Measurements from ENCODE around the gene TMEM167B.
"Not testable (repeated sequence)": the region's sequence is repeated elsewhere in the genome, so short reads cannot be mapped to it uniquely, and the experiment has no call there.

TMEM167B gene

DNA sequence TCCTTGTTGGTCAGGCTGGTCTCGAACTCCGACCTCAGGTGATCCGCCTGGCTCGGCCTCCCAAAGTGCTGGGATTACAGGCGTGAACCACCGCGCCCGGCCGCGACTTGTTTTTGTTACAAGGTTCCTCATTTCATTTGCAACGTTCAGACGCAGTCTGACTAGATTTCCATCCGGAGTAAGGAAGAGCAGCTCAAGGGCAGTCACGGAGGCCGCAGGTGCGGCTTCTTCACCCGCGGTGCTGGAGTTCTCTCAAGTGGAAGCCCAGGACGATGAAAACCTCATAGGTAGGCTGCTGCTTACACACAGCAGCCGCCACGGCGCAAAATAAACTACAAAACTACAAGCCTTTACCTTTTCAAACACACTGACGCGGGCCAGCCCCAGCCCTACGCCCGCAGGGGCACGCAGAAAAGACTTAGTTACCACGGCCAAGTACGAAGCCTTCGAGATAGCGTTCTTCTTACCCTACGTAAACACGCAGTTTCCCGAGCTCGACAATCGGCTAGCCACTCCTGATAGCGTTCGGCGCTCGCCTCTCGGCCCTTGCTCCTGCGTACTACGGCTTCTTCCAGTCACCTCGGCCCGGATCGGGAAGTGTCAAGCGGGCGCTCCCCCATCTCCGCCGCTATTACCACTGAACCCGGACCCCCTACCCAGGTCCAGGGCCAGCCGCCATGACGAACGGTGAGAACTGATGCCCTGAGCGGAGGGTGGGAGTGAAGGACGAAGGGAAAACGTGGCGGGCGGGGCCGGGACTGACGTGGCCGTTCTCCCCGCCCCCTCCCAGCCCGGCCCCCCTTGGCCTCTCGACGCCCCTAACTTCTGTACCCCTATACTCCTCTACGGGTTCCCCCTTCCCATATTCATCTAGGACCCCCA lies at the start of gene TMEM167B:
Gene TMEM167B, plus strand, starts transcription at position 569 of the 882 bp plus-strand sequence. Its CDS starts 109 bp downstream, at position 678.
- peak; percentile 95 for DNase-seq

DNA sequence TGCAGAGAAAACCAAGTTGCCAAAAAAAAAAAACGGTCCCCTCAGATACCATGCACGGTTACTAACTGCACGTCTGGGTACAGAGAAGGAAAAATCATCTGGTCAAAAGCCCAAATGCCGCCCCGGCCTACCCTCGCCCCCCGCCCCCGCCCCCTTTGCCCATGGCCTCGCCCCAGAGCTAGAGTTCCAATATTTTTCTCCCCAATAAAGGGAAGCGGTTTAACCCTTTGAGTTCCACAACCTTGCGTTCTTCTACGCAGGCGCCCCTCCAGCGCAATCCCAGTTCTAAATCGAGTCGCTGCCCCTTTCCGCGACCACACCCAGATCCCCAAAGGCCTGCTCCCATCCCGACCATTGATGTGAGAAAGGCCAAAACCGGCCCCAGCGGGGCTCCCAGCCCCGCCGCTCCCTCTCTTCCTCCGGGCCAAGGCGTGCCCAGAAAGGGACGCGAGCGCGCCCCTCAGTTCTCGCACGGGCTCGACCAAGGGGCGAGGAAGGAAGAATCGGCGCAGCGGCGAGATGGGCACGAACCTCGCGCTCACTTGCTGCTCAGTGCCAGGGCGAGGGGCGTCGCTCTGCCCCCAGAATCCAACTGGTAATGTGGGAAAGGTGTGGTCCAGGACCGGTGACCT lies 49.5 kb upstream of the TMEM167B start:
- DNase-seq, result peak; percentile 33

DNA sequence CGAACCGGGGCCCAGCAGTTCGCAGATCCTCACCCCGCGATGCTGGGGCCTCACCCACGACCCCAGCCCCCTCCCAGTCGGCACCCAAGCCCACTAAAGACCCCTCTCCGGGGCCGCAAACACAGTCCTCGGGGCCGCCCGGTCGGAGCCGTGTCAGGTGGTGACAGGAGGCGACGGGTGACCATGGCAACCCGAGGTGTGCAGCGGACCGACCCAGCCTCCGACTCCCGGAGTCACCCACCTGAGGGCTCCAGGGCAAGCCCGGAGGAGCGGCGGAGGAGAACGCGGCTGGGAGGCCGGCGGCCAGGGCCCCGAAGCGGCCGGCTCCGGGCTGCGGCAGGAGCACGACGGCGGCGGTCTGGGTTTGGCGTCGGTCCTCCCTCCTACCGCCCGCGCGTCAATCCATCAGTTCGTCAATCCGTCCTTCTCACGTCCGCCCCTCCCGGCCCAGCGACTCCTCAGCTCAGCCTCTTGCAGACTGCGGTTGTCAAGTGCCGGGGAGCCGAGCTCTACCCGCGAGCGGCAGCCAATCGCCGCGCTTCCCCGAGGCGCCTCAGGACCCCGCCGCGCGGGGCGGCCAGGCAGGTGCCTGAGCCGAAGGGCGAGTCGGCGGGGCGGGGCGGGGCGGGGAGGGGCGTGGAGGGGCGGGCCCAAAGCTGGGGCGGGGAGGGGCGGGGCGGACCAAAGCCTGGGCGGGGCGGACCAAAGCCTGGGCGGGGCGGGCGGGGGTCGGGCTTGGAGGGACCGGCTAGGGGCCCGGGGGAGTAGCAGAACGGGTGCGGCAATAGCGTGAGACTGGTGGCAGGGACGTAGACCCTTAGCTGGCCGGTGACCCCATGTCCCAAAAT lies 48.7 kb upstream of the TMEM167B start, which contains the start of gene WDR47:
Gene WDR47, minus strand, starts transcription at position 482 of the 848 bp plus-strand sequence. CDS start 18,590 bp downstream, outside the sequence.
- peak; percentile 93 for DNase-seq

DNA sequence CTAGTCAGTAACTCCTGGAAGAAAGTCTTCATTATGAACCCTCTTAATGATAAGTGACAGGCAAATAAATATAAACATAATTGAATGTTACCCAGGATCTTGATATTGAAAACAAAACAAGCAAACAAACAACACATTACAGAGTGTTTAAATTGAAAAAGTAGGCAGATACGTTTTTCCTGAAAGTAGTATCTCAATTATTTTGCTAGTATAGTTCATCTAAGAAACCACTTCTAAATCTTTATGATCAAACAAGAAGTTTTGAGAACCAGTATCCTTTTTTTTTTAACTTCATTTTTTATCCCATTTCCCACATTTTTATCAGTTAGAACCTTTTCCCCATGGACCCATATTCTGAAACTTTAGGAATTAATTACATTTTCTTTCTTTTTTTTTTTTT lies 45.0 kb upstream of the TMEM167B start:
- DNase-seq, result no peak

DNA sequence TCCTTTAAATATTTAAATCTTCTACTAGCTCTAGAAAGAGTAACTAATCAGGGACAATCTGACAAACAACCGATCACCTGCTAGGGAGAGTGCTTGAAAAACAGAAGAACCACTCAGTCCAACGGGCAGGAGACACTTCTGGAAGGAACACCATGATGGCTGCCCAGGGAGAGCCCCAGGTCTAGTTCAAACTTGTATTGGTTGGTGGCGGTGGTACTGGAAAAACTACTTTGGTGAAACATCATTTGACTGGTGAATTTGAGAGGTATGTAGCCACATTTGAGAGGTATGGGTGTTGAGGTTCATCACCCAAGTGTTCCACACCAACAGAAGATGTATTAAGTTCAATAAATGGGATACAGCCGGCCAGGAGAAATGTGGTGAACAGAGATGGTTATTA lies 43.9 kb upstream of the TMEM167B start:
- no peak for DNase-seq

DNA sequence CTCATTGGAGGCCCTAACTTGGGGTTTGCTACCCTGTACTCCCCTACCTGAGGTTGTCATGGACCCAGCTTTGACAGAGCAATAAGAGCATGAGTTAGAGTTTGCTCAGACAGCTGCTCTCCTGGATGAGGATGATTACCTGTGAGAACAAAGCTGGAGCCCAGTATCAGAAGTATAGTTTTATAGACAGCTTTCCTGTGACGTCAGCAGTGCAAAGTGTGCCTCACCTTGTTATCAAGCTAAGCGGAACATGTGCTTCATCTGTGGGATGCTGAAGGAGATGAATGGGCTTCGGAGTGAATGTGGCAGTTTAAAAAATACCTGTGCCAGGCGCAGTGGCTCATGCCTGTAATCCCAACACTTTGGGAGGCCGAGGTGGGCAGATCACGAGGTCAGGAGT lies 43.2 kb upstream of the TMEM167B start:
- DNase-seq, result no peak

DNA sequence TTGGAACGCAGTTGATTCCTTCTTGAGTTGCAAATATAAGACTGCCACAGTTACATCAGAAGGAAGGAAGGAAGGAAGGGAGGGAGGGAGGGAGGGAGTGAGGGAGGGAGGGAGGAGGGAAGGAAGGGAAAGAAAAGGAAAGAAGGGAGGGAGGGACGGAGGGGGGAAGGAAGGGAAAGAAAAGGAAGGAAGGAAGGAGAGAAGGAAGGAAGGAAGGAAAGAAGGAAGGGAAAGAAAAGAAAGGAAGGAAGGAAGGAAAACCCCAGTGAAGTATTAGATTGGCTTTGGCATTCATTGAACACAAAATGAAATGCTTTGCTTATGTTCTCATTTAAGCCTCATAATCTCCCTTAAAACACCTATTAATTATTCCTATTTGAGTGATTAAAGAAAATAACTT lies 42.2 kb upstream of the TMEM167B start:
- DNase-seq, result no peak

DNA sequence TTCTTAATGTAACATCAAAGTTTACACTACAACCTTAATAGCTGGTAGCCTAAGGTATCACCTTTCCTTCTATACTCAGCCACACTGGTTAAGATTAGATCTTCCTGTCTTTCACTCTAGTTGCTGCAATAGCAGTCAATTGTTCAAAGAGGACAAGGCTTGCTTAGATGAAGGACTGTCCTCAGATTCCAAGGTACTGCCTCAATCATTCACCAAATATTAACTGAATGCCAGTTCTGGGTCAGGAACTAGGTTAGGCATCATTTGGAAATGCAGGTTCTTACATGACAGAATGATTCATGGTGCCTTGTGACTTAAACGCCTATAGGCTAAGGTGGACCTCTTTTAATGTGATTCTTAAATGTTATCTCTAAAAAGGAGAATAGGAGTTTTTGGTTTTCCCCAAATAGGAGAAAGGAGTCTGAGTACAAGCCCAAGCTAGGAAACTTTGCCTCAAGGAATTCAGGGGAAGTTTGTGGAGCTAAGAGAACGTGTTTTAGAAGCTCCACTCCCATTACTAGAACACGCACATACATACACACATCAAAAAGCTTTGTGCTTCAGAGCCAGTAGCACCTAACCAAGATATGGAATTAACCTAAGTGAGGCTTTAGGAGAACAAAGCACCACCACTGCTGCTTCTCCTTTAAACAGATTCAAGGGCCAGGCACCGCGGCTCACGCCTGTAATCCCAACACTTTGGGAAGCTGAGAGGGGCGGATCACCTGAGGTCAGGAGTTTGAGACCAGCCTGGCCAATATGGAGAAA lies 40.2 kb upstream of the TMEM167B start:
- no peak for DNase-seq

DNA sequence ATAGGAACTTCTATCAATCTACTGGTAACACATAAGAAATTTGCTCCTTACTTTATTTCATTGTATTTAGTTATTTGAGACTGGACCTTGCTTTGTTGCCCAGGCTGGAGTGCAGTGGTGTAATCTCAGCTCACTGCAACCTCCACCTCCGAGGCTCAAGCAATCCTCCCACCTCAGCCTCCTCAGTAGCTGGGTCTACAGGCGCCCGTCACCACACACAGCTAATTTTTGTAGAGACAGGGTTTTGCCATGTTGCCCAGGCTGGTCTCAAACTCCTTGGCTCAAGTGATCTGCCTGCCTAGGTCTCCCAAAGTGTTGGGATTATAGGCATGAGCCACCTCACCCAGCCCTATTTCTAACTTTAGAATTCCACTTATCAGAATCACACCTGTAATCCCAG lies 38.4 kb upstream of the TMEM167B start:
- not testable (repeated sequence) for DNase-seq

DNA sequence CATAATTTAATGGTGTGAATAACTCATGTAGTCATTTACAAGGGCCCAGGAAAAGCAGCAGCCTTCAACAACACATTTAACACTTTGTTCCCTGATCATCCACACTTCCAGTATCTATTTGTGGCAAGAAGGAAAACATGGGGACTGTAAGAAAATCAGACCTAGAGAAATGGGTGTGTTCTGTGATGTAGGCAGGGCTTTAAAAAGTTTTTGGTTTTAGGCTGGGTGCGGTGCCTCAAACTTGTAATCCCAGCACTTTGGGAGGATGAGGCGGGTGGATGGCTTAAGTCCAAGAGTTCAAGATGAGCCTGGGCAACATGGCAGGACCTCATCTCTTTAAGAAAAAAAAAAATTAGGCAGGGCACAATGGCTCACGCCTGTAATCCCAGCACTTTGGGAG lies 34.5 kb upstream of the TMEM167B start:
- no peak for DNase-seq

DNA sequence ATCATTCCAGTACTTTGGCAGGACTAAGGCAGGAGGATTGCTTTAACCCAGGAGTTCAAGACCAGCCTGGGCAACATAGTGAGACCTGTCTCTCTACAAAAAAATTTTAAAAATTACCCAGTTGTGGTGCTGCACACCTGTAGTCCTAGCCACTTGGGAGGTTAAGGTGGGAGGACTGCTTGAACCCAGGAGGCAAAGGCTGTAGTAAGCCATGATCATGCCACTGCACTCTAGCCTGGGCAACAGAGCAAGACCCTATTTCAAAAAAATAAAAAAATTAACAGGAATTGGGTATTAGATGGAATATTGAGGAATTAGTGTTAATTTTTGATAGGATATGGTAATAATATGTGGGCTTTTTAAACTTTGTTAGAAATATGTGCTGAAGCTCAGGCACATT lies 31.5 kb upstream of the TMEM167B start:
- DNase-seq, result no peak

DNA sequence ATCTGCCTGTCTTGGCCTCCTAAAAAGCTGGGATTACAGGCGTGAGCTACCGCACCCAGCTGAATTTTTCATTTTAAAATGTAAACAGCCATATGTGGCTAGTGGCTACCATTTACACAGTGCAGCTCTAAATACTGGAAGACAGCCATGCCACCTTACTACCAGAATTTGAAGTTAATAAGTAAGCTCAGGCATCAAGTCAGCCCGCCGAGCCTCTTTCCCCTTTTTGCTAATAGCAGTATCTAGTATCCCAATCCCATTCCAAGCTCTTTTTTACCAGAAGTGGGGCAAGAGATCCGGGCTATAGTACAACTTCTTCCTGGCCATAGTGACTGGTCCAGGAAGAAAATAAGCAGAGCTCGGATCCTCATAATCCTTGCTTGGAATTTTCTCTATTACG lies 29.9 kb upstream of the TMEM167B start:
- no peak for DNase-seq

DNA sequence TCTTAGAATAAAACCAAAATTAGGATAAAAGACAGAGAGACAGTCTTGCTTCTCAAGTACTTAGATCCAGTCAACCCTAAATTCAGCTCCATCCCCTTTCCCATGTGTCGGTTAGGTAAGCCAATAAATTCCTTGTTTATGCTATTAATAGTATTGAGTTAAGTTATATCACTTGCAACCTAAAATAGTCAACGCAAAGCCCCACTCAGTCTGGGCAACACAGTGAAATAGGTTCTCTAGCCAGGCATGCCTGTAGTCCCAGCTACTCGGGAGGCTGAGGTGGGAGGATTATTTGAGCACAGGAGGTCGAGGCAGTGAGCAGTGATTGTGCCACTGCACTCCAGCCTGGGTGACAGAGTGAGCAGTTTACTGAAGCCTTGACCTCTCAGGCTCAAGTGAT lies 29.4 kb upstream of the TMEM167B start:
- DNase-seq, result no peak

DNA sequence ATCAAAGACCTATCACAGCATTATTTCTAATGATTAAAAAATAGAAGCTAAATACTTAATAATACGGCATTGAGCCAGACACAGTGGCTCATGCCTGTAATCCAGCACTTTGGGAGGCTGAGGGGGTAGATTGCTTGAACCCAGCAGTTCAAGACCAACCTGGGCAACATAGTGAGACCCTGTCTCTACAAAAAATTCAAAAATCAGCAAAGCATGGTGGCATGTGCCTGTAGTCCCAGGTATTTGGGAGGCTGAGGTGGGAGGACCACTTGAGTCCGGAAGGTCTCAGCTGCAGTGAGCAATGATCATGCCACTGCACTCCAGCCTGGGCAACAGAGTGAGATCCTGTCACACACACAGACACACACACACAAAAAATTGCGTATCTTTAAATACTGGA lies 25.4 kb upstream of the TMEM167B start:
- no peak for DNase-seq

DNA sequence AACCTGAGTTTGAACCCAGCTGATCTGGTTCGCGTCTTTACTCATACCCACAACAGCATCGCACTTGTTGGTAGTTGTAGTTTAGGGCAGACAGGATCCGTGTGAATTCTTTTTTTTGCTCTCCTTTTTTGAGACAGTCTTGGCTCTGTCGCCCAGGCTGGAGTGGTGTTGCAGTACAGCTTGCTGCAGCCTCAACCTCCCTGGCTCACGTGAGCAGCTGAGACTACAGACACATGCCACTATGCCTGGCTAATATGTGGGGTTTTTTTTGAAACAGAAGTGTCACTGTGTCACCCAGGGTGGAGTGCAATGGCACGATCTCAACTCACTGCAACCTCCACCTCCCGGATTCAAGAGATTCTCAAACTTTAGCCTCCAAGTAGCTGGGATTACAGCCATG lies 22.7 kb upstream of the TMEM167B start:
- no peak for DNase-seq

DNA sequence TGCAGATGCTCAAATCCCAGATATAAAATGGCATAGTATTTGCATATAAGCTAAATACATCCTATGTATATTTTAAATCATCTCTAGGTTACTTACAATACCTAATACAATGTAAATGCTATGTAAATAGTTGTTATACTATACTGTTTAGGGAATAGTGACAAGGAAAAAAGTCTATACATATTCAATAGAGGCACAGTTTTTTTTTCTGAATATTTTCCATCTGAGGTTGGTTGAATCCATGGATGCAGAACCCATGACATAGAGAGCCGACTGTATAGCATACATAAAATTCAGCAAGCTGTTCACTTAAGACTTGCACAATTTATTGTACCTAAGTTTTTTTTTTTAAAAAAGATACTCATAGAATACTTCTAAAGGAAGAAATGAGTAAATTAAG lies 21.3 kb upstream of the TMEM167B start:
- no peak for DNase-seq

DNA sequence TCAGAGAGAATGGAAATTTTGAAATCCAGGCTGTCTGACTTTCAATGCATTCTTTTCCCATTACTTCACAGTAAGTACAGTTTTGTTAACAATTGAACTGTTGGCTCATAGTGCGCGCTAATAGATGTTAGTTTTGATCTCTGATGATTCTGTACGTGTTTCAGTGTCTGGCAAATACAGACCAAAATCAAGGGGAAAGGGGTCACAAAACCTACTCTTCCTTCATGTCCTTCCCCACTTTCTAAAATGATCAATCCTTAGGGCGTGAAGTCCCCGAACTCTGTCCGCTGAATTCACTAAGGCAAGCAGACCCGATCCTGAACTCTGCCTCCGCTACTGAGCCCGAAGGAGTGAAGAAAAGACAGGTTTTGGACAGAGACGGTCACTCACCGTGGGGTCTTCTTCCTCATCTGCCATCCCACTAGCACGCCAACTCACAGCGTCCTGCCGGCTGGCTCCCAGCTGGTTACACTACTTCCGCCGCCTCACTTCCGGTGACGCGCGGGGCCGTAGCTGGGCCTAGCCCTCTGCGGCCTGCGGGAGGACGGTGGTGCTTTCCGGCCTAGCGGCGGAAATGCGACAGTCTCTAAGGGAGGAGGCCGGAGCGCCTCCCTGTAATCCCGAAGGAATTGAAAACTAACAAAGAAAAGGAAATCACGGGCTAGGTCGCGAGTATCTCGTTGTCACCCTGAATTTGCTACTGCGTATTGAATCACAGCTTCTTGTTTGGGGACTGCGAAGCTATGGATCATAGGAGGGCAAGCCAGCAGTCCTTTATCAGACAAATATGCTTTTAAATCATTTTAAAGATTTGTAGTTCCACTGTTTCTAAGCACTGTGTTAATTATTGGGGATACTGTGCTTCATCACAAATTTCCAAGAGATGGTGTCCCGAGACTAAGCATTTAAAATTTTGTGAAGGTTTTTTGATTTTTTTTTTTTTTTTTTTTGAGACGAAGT lies 14.8 kb upstream of the TMEM167B start, which contains the start of gene TAF13:
Gene TAF13, minus strand, starts transcription at position 473 of the 960 bp plus-strand sequence. Its CDS starts 56 bp downstream, at position 417.
- peak; percentile 97 for DNase-seq

DNA sequence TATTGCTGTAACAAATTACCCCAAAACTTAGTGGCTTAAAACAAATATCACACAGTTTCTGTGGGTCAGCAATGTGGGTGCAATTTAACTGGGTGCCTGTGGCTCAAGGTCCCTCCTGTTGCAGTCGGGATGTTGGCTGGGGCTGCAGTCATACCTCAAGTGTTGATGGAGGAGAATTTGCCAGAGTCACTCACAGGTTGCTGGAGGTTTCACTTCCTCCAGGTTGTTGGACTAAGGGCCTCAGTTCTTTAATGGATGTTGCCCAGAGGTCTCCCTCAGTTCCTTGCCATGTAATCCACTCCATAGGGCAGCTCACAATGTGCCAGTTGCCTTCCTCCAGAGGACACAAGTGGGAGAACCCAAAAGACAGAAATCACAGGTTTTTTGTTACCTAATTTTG lies 12.2 kb upstream of the TMEM167B start:
- DNase-seq, result no peak

DNA sequence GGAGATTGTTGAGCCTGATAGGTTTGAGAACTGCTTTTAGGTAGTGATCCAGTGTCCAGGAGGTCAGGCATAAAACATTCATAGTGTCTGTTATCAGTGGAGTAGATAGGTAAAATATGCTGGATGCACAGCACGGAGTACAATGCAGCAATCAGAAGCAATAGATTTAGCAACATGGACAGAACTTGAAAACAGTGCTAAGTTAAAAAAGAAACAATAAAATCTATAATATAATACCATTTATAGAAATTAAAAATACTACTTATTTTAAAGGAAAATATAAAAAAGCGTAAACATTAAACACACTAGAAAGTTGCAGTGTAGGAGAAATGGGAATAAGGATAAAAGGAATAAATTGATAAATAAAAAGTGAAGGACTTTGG lies 11.3 kb upstream of the TMEM167B start:
- no peak for DNase-seq

DNA sequence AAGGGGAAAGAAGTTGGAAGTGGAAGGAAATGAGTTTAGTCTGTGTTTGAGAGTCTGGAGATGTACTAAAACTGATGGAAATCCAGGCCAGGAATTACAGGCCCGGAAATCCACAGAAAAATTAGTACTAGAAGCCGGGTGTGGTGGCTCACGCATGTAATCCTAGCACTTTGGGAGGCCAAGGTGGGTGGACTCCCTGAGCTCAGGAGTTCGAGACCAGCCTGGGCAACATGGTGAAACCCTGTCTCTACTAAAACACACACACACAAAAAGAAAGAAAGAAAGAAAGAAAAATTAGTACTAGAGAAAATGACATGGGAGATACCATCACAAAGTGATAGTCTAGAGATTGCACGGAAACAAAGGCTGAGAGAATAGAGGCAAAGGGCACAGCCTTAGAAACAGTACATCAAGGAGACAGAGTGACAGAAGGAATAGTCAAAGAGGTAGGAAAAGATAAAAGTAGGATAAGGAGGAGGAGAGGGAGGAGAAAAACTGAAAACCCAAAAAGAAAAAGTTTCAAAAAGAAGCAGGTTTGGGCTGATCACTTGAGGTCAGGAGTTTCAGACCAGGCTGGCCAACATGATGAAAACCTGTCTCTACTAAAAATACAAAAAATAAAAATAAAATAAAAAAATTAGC lies 10.0 kb upstream of the TMEM167B start:
- DNase-seq, result no peak

DNA sequence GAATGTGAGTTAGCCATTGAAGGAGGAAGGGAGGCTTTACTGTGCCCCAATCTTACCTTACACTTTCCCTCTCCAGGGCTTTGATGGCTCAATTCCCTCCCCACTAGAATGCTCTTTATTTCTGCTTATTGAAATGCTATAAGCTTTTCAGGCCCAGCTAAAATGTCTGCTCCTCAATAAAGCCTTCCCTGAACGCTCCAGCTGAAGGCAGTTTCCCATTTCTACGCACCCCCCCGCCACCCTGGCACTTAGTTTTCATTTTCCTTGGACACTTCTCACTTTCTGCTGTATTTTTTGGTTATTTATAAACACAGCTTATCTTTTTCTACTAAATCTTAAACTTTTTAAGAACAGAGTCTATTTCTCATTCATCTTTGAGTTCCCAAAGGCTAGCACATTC lies 7.1 kb upstream of the TMEM167B start:
- no peak for DNase-seq
